ENCODE results near the gene CTDNEP1.

The CTDNEP1 gene

GRCh38 chr17:7232114-7232513 lies 19.4 kb downstream of the CTDNEP1 start:
- DNase-seq, result no peak

GRCh38 chr17:7229504-7229903 lies 22.0 kb downstream of the CTDNEP1 start:
- DNase-seq, result no peak

- no peak for DNase-seq
Observed at GRCh38 chr17:7228920-7229319, 22.6 kb downstream of the CTDNEP1 start.

- DNase-seq, result no peak
Observed at GRCh38 chr17:7226721-7227710, 24.5 kb downstream of the CTDNEP1 start.

GRCh38 chr17:7225711-7226331 lies 25.7 kb downstream of the CTDNEP1 start:
- DNase-seq, result no peak

- DNase-seq, result no peak
Observed at GRCh38 chr17:7224661-7225111, 26.8 kb downstream of the CTDNEP1 start.

- DNase-seq, result no peak
Observed at GRCh38 chr17:7224110-7224509, 27.4 kb downstream of the CTDNEP1 start.

- no peak for DNase-seq
Observed at GRCh38 chr17:7223375-7223774, 28.2 kb downstream of the CTDNEP1 start.

GRCh38 chr17:7222972-7223292 lies 28.6 kb downstream of the CTDNEP1 start:
- no peak for DNase-seq

GRCh38 chr17:7222093-7222971 lies 29.2 kb downstream of the CTDNEP1 start:
- no peak for DNase-seq

- DNase-seq, result no peak
Observed at GRCh38 chr17:7221278-7222092, 30.0 kb downstream of the CTDNEP1 start.

GRCh38 chr17:7220593-7221277 lies 30.8 kb downstream of the CTDNEP1 start:
- no peak for DNase-seq

- DNase-seq, result peak; percentile 87
Observed at GRCh38 chr17:7219812-7220592, 31.5 kb downstream of the CTDNEP1 start, which contains the start of the genes ACADVL and DLG4. ACADVL (plus strand) TSS chr17:7219938; CDS start chr17:7219985, 47 bp downstream. DLG4 (minus strand) TSS chr17:7219836.

- DNase-seq, result no peak
Observed at GRCh38 chr17:7219229-7219811, 32.2 kb downstream of the CTDNEP1 start.

- DNase-seq, result no peak
Observed at GRCh38 chr17:7218758-7219157, 32.8 kb downstream of the CTDNEP1 start.

GRCh38 chr17:7218166-7218565 lies 33.4 kb downstream of the CTDNEP1 start:
- no peak for DNase-seq

- DNase-seq, result peak; percentile 67
Observed at GRCh38 chr17:7217113-7217987, 34.2 kb downstream of the CTDNEP1 start.

GRCh38 chr17:7216242-7217112 lies 35.1 kb downstream of the CTDNEP1 start:
- DNase-seq, result no peak

All from right kidney (tissue), 1 donor.